HG02943 (cell line): ENCODE measurements around the gene AJUBA.
"Not testable (repeated sequence)": the region's sequence is repeated elsewhere in the genome, so short reads cannot be mapped to it uniquely, and the experiment has no call there.

Experiments used
- ATAC-seq: cut with Tn5 transposase; IDR thresholded peaks from one replicate; pipeline ENCODE4 v1.9.1; 2021; ENCODE audit warnings: mild to moderate bottlenecking, low read depth, moderate library complexity; ENCODE audit not compliant: unreplicated experiment

The AJUBA gene

DNA sequence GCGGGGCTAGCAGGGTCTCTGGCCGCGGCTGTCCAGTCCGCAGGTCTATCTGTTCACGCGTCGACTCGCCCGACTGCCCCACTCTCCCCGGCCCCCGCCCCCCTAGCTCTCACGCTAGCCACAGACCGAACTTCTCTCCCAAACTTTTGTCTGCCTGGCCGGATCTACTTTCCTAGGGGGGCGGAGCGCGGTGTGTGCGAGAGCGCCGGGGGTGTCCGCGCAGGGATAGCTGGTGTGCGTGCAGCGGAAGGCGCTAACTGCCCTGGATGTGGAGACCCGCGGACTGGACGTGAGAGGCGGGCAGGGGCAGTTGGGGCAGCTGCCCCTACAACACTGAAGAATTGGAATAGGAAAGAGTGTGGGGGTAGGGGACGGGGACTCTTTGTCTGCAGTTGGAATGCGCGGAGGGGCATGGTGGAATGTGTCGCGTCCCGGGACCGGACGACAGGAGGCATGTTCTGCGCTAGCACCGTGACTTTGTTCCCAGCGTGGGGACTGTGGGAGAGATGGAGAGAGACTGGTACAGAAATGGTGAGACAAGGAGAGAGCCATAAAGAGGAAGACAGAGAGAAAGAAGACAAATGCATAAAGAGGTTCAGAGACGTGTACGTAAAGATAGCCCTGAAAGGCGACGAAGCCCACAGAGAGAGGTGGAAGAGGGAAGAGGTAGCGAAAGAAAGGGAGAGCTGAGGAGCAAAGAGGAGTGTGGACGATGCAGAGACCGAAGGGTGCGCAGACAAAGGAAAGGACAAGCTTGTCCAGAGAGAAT lies at the start of gene AJUBA:
TSS of gene AJUBA (minus strand) at position 75 of the 769 bp plus-strand sequence. CDS start 285 bp downstream, outside the sequence.
- ATAC-seq = no peak

DNA sequence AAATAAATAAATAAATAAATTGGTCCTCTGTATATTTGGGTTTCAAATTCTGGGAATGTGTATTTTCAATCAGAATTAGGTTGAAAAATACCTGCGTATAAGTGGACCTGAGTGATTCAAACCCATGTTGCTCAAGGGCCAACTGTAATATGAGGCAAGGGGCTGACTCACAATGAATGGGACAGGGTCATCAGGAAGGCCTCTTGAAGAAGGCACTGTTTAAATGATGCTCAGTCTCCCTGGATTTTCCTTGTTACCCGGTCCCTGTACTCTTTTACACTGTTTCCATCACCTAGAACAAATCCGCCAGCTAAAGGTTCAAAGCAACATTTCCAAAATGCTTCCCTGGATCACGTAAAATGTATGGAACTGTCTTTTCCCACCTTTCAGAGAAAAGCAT lies 48.6 kb upstream of the AJUBA start:
- no peak for ATAC-seq

DNA sequence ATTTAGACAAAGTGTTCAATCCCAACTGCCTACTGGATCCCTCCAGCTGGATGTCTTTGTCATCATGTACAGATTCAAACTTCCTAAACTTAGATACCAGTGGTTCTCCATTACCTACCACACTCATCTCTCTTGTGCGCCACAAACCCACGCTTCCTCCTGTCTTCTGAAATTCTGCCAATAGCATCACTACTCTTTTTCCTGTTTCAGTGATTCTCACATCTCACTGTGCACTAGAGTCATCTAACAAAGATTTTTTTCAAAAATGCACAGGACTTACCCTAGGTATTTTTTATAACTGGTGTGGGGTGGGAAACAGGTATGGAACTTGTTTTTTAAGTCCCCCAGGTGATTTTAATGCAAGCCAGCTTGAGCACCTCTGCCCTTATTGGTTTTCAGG lies 46.4 kb upstream of the AJUBA start:
- no peak for ATAC-seq

DNA sequence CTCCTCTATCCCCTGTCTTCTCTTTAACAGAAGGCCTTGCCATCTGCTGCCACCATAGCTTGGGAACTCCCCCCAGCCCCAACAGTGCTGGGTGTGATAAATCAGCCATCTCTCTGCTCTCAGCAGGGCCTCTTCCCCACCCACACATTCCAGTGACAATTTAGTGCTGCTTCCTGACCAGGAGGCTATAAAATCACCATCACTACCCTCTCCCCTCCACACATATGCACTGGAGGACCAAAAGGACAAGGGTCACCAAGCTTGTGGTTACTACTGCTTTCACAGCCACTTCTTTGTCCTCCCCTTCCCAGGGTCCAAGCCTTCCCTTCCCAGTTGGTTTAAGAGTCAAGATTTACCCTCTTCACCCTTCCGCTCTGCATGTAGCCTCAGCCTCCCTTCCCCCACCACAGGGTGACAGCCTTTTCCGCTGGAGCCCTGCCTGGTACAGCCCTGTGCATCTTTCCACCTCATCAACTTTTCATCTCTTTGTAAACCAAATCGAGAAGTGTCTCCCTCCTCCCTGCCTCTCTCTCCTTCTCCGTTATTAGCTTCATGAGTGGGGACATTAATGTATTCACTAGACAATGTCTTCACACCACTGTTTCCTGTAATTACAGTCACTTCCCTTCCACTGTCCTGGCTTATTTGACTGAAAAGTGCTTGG lies 42.9 kb upstream of the AJUBA start:
- no peak for ATAC-seq

DNA sequence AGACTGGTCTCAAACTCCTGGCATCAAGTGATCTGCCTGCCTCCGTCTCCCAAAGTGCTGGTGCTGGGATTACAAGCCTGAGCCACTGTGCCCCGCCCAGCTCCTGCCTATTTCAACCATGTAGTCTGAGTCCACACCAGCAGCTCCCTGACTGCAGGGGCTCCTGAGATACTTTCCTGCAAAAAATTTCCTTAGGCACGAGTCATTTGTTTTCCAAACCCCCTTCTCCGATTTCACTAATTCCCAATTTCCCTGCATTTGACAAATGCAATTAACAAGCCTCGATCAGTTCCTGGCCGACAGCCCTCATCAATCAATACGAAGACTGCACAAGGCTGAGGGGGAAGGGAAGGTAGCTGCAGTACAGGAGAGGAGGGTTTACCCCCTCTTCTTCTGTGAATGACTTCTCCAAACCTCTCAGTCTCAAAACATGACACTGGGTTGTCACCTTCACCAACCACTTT lies 42.3 kb upstream of the AJUBA start:
- no peak for ATAC-seq

DNA sequence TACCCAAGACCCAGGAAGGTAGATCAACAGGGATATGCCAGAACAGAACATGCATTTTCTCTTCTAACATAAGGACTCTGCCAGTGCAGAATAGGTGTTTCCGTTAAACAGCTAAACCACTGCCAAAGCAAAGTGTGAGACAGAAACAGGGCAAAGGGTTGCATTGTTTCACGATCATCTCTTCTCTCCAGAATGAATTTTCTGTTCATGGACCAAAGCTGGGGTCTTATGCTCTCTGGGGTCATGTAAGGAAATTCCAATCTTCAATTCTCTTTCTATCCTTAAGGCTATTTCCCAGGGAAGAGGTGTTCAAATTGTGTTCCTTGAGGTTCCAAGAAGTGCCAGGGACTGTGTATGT lies 41.4 kb upstream of the AJUBA start:
- no peak for ATAC-seq

DNA sequence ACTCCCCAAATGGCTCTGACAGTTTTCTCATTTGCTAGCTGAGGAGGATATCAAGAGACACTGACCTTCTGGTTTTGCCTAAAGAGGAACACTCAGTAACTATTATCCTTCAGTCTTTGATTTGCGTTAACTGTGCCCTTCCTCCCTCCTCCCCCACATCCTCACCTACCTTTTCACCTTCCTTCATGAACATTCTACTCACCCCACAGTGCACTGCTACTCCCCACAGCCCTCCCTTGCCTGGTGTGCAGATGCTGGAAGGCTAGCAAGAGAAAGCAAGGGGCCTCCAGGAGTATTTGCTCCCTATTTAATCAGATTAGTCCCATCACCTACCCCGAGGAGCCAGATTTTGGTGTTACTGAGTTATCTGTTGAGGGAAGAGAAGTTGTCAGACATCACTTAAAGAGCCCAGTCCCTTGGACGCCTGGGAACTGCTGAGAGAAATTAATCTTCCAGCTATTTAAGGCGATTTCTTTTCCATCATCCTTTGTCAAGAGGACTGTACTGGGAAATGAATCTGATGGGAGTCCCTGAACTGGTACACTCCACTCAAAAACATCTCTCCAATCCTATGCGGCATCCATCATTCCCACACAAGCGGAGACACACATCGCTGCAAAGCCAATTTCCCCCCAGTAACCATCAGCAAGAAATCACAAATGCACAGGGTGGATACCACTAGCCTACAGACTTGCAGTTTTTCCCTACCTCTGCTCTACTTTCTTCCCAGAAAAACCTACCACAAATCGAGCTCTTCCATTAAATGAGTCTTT lies 40.9 kb upstream of the AJUBA start:
- ATAC-seq = no peak

DNA sequence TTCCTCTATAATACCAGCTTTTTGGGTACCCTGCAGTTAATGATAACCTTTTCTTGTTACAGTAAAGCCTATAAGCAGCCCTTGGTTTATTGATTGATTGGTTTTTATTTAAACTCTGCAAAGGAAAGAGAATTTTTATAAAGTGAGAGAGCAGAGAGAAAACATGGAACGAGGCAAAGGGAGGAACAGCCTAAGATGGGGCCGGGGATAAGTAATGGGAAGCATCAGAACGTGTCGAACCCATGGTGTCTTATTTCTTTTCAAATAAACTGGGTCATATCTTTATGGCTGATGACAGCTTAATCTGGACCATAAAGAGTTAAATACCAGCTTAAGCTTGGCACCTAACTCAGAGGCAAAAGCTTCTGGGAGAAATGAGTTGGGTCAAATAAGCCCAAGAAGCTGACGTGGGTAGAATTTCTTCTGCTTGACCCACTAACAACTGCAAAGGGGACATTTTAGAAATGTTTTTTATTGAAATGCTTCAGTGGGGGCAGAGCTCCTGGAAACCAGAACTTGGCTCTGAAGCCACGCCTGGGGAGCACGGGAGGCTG lies 39.6 kb upstream of the AJUBA start:
- ATAC-seq = no peak

DNA sequence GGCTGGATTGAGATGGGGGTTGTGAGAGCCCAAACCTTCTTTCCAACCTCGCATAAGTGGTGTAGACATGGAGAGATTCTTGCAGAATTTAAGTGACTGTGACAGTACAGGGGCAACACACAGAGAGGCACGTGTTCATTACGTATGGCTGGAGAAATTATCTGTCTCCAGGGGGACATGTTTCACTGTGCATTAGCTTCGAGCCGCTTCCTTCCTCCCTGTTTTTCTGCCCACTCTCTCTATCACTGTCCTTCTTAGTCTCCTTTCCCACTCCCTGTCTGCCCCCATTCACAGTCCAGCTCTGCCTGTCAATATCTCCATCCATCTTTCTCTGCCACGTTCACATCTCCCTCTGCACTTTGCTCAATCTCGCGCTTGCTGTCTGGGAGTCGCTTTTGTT lies 39.1 kb upstream of the AJUBA start:
- ATAC-seq = no peak

DNA sequence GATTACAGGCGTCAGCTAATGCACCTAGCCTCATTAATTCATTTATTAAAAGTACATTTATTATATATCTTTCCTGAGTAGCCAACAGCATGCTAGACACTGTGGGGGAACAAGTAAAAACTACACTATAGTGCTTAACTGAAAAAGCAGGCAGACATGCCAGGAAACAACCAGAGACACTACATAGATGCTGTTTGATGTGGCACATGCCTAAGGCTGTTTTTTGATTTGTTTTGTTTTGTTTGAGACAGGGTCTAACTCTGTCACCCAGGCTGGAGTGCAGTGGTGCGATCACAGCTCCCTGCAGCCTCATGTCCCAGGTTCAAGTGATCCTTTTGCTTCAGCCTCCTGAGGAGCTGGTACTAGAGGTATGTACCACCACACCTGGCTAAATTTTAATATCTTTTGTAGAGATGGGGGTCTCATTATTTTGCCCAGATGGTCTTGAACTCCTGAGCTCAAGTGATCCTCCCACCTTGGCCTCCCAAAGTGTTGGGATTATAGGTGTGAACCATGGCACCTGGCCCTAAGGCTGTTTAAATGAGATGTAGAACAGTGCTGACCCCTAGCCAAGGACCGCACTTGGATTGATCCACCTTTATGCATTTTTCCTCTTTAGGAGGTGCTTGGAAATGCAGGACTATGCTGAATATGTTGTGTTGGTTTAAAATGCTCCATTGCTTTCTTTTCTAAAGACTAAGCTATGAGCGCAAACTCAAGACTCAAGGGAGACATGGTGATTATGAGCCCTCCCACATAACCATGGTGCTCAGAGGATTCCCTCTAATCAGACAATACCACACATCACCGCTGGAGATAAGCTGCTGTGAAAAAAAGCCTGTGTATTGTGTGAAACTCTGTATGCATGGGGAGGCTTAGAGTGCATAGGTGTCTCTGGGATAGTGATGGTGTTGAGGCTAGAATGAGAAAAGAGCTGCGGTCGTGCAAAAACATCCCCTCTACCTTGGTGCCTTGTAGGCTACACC lies 38.1 kb upstream of the AJUBA start:
- no peak for ATAC-seq

DNA sequence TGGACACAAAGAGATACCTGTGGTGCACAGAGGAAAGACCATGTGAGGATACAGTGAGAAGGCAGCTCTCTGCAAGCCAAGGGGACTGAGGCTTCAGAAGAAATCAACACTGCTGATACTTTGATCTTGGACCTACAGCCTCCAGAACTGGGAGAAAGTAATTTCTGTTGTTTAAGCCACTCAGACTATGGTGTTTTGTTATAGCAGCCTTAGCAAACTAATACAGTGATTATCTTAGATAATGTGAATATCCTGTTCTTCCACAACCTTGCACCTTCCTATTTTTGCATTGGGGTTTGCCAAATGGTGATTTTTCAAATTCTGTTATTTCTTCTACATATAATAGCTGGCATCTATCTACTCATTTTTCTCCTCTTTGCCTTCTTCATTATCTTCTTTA lies 35.8 kb upstream of the AJUBA start:
- no peak for ATAC-seq

DNA sequence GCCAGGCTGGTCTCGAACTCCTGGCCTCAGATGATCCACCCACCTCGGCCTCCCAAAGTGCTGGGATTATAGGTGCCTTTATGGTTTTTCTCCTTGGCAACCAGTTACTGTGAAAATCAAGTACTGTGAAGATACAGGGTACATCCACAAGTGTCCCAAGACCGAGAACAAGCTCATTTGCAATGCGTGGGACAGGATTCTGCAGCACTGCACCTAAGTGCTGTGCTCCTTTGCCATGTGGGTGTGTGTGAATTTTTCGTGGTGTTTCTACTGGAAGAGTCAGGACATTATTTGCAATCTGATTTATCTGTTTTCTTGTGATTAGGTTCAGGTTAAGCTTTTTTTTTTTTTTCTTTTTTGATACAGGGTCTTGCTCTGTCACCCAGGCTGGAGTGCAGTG lies 34.7 kb upstream of the AJUBA start:
- ATAC-seq = no peak

DNA sequence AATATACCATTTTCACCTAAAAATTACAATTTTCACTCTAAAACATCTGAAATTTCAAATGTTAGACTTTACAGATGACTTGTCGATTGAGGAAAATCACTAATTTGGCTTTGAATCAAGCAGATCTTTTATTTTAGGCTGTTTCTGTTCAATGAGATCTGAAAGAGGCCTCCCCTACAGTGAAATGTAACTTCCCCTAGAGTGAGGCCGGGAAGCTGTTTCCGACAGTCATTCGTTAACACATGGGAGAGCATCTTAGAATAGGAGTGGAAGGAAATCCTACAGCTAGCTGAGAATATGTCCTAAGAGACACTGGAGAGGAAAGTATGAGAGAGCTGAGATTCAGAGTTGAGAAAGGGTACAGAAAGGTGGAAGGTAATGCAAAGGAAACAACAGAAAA lies 33.3 kb upstream of the AJUBA start:
- no peak for ATAC-seq

DNA sequence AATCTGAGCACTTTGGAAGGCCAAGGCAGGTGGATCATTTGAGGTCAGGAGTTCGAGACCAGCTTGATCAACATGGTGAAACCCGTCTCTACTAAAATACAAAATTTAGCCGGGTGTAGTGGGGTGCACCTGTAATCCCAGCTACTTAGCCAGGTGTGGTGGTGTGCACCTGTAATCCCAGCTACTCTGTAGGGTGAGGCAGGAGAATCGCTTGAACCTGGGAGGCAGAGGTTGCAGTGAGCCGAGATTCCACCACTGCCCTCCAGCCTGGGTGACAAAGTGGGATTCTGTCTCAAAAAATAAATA lies 31.4 kb upstream of the AJUBA start:
- not testable (repeated sequence) for ATAC-seq

DNA sequence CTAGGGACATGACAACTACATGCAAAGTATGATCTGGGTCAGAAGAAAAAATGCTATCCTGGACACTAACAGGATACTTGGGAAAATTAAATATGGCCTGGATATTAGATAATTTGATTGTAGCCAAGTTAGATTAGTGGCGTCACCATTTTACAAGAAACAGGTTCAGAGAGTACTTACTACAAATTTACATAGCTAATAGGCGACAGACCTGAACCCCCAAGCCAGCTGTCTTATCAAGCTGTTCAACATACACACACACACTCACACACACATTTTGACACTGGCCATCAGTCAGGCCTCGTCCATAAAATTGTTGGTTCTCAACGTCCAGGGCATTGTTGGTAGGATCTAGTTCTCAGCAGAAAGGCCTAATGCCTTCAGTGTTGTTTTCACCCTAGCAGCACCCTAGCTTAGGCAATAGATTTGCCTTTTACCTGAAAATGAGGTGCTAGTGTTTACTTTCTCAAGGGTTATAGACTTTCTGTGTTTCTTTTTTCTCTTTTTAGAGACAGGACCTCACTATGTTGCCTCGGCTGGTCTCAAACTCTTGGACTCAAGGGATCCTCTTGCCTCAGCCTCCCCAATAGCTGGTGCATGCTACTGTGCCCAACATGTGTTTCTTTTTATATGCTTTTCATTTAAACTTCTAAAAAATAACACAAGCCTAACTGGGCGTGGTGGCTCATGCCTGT lies 30.9 kb upstream of the AJUBA start:
- ATAC-seq = no peak

DNA sequence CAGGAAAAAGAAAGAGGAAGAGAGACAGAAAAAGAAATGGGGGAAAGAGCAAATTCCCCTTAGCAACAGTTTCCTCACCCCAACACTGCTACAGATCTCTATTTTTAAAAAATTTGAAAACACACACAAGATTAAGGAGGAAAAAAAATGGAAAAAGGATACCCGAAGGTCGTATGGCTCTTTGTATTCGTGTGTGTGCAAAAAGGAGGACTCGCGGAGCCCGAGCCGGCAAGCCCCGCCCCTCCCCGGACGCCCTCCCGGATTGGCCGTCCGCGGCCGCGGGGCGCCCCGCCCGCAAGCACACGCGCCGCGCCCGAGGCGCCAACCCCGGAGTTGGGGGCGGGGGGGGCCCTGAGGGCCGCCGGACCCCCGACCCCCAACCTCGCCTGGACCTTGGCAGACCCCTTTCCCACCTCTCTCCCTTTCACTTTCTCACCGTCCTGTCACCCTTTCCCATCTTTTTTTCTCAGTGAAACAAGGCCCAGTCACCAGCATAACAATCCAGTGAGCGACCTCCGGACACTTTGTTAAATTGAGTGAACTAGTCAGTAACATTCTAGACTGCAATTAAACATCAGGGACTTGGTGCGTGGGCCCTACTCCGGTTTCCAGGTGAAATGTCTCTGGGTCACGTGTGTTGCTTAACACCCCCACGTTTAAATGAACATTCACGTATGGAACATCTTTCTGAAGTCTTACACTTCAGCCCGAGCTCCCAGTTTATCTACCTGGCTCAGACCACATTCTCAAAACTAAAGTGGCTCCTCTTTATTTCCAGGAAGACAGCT lies 27.8 kb upstream of the AJUBA start, which contains the start of gene C14orf93:
TSS of gene C14orf93 (minus strand) at position 205 of the 788 bp plus-strand sequence. CDS start 11,120 bp downstream, outside the sequence.
- ATAC-seq = peak; percentile 33

DNA sequence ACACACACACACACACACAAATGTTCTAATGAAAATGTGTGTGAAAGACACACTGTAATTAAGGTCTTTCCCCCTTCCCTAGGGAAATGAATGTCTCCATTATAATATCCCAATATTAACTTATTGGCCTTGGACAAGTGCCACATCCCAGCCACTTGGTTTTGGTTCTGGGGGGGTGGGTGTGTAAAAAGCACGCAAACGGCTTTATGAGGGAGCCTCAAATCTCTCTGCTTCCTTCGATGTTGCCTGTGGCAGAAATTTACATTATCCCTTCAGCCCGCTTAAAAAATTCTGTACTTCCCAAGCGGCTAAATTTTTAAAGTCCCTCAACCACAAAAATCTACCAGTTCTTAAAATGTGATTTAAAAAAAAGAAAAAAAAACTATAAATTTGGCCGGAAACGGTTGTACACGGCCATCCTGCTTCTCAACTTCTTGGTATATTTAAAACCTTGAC lies 27.2 kb upstream of the AJUBA start:
- no peak for ATAC-seq

DNA sequence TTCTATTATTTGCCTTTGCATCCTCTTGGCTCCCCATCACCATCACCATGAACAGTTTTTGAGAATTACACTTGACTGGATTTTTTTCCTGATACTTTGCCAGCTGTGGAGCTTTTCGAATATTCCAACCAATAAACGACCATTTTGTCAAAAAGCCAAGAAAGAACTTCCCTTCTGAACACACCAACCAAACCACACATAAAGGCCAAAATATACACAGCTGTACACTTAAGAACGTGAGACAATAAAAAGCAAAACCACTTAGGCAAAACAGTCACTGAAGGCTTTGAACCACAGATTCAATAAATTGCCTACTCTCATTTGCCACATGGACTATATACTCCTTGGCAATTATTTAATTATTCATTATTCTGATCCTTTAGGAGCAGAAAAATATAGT lies 26.5 kb upstream of the AJUBA start:
- ATAC-seq = no peak
